Measurements from ENCODE around the gene MRGPRE.
"Not testable (repeated sequence)": the region's sequence is repeated elsewhere in the genome, so short reads cannot be mapped to it uniquely, and the experiment has no call there.

MRGPRE gene

DNA sequence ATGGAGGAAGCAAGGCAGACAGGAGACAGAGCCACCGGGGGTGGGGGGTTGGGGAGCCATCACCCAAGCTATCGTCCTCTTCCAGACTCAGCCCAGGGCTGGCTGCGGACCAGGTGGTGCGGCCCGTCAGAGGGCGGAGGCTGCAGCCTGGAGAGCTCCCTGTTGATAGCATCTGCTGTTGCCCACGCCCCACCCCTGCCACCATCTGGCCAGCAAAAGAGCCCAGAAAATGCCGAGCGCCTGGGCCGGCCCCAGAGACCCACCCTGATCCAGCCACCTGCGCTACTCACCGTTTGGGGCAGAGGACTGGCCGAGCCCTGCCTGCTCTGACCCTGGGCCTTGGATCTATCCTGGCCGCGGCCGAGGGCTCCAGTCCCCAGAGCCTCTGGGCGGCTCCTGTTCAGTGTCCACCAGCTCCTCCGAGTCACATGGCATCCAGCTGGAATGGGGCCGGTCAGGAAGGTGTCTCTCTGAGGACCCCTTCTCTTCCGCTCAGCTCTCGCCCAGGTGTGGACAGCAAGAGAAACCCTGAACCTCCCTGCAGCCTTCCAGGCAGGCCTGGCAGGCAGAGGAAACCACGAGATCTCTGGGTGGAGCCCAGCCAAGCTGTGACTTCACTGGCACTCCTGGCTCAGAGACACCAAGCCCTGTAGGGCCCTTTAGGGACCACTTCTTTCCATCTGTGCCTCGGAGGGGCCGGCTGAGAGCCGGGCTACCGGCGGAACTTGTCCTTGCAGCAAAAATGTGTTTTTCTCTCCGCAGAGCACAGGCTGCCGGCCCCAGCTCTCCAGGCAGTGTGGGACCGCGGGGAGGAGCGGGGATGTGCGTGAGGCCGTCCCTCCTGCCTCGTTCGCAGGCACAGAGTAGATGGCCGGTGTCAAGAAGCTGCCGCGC, at the start of gene MRGPRE:
Gene MRGPRE (minus strand): TSS at position 567 of the 894 bp plus-strand sequence. CDS start 3,618 bp downstream, outside the sequence.
- no peaks in the 10 kb centered on the region for H3K36me3 ChIP-seq (ENCODE audit: insufficient read depth, low read length)
- no peak within 1 kb of the TSS for H3K9ac ChIP-seq (ENCODE audit: low read depth, low read length)
- H3K4me1 ChIP-seq (ENCODE audit: insufficient read depth, low read length) = no peaks in the 10 kb centered on the region
- H3K9me3 ChIP-seq (ENCODE audit: control insufficient read depth, insufficient read depth, low read length) = no peaks in the 10 kb centered on the region

DNA sequence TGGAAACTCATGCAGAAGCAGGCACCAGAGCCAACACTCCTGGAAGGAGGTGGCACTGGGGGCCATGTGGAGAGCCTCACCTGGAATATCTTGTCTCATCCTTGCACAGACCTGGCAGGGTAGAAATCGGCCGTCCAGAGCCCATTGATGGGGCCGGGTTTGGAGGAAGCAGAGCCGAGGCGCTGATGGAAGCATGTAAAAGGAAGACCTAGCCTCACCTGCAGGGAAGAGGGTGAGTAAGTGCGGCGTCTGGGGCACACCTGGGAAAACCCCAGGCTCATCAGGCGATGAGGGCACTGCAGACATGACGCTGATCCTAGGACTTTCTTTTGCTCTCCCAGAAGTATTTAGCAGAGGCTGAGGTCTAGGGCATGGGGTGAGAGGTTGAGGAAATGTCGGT, 48.9 kb upstream of the MRGPRE start:
- not testable (repeated sequence) for H3K9ac ChIP-seq (ENCODE audit: low read depth, low read length); H3K4me1 ChIP-seq (ENCODE audit: insufficient read depth, low read length); H3K36me3 ChIP-seq (ENCODE audit: insufficient read depth, low read length); H3K9me3 ChIP-seq (ENCODE audit: control insufficient read depth, insufficient read depth, low read length)

DNA sequence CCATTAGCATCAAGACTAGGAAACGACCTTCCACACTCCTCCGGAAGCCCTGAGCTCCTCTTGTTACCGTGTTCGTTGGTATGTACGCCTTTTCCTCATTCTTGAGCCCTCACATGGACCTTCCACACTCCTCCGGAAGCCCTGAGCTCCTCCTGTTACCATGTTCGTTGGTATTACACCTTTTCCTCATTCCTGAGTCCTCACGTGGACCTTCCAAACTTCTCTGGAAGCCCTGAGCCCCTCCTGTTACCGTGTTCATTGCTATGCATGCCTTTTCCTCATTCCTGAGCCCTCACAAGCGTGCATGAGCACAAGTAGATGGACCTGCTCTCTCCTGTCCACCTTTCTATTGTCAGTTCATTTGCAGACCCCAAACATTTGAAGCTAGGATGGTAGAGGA, 48.4 kb upstream of the MRGPRE start:
- H3K4me1 ChIP-seq (ENCODE audit: insufficient read depth, low read length); H3K9me3 ChIP-seq (ENCODE audit: control insufficient read depth, insufficient read depth, low read length); H3K9ac ChIP-seq (ENCODE audit: low read depth, low read length); H3K36me3 ChIP-seq (ENCODE audit: insufficient read depth, low read length): not testable (repeated sequence)

GRCh38 chr11:3278922-3279321, 46.7 kb upstream of the MRGPRE start:
- not testable (repeated sequence) for H3K9me3 ChIP-seq (ENCODE audit: control insufficient read depth, insufficient read depth, low read length); H3K36me3 ChIP-seq (ENCODE audit: insufficient read depth, low read length); H3K9ac ChIP-seq (ENCODE audit: low read depth, low read length); H3K4me1 ChIP-seq (ENCODE audit: insufficient read depth, low read length)

GRCh38 chr11:3273629-3274028, 41.4 kb upstream of the MRGPRE start:
- not testable (repeated sequence) for H3K9ac ChIP-seq (ENCODE audit: low read depth, low read length); H3K9me3 ChIP-seq (ENCODE audit: control insufficient read depth, insufficient read depth, low read length); H3K36me3 ChIP-seq (ENCODE audit: insufficient read depth, low read length); H3K4me1 ChIP-seq (ENCODE audit: insufficient read depth, low read length)

GRCh38 chr11:3262548-3262947, 30.3 kb upstream of the MRGPRE start:
- not testable (repeated sequence) for H3K4me1 ChIP-seq (ENCODE audit: insufficient read depth, low read length); H3K9me3 ChIP-seq (ENCODE audit: control insufficient read depth, insufficient read depth, low read length)

GRCh38 chr11:3261831-3262230, 29.6 kb upstream of the MRGPRE start:
- not testable (repeated sequence) for H3K4me1 ChIP-seq (ENCODE audit: insufficient read depth, low read length); H3K9me3 ChIP-seq (ENCODE audit: control insufficient read depth, insufficient read depth, low read length); H3K36me3 ChIP-seq (ENCODE audit: insufficient read depth, low read length); H3K9ac ChIP-seq (ENCODE audit: low read depth, low read length)

More at GRCh38 chr11:3262548-3262947, 30.3 kb upstream of the MRGPRE start:
- H3K9ac ChIP-seq (ENCODE audit: low read depth, low read length); H3K36me3 ChIP-seq (ENCODE audit: insufficient read depth, low read length): not testable (repeated sequence)

GRCh38 chr11:3257509-3257908, 25.3 kb upstream of the MRGPRE start:
- H3K9me3 ChIP-seq (ENCODE audit: control insufficient read depth, insufficient read depth, low read length); H3K4me1 ChIP-seq (ENCODE audit: insufficient read depth, low read length); H3K9ac ChIP-seq (ENCODE audit: low read depth, low read length); H3K36me3 ChIP-seq (ENCODE audit: insufficient read depth, low read length): not testable (repeated sequence)

DNA sequence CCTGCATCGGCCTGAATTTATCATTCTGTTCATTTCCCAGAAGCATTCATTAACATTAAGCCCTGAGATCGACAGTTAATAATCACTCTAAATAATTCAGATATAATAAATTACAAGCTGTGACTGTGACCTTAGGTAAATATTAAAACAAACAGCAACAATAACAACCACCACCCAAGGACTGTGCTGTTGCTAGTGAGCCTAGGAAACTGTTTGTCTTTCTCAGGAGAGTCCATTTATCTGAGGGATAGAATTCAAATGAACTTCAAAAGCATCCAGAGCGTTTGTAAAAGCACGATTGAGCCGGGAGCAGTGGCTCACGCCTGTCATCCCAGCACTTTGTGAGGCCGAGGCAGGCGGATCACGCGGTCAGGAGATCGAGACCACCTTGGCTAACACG, 23.0 kb upstream of the MRGPRE start:
- not testable (repeated sequence) for H3K9ac ChIP-seq (ENCODE audit: low read depth, low read length); H3K4me1 ChIP-seq (ENCODE audit: insufficient read depth, low read length); H3K36me3 ChIP-seq (ENCODE audit: insufficient read depth, low read length); H3K9me3 ChIP-seq (ENCODE audit: control insufficient read depth, insufficient read depth, low read length)

DNA sequence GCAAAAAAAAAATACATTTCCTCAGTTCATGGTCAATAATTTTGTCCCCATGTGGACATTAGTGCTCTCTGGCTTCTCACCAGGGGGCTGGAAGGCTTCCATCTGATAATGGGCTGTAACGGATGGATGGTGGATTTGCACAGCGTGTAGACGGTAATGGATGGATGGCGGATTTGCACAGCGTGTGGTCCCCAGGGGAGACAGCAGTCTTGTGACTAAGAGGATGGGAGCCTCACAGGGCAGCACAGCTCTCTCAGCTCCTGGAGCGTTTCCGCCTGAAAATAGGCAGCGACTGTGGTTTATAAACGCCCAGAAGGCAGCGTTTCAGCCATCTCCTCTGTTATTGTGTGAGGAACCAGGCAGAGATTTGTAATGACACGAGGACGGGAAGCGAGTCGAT, 22.6 kb upstream of the MRGPRE start:
- not testable (repeated sequence) for H3K36me3 ChIP-seq (ENCODE audit: insufficient read depth, low read length); H3K9ac ChIP-seq (ENCODE audit: low read depth, low read length); H3K9me3 ChIP-seq (ENCODE audit: control insufficient read depth, insufficient read depth, low read length); H3K4me1 ChIP-seq (ENCODE audit: insufficient read depth, low read length)

GRCh38 chr11:3245071-3245470, 12.9 kb upstream of the MRGPRE start:
- H3K4me1 ChIP-seq (ENCODE audit: insufficient read depth, low read length) = no peaks in the 10 kb centered on the region
- H3K9me3 ChIP-seq (ENCODE audit: control insufficient read depth, insufficient read depth, low read length) = peaks cover 16% of the 10 kb centered on the region; the same call in 1 of the 2 replicates
- no peak overlapping the region for H3K9ac ChIP-seq (ENCODE audit: low read depth, low read length)
- no peaks in the 10 kb centered on the region for H3K36me3 ChIP-seq (ENCODE audit: insufficient read depth, low read length)

GRCh38 chr11:3243880-3244279, 11.7 kb upstream of the MRGPRE start:
- Histone ChIP-seq H3K36me3 (ENCODE audit: insufficient read depth, low read length) (no peaks in the 10 kb centered on the region), H3K9me3 (ENCODE audit: control insufficient read depth, insufficient read depth, low read length) (peaks cover 16% of the 10 kb centered on the region; the same call in 1 of the 2 replicates), H3K9ac (ENCODE audit: low read depth, low read length) (no peak overlapping the region), H3K4me1 (ENCODE audit: insufficient read depth, low read length) (no peaks in the 10 kb centered on the region)

- Histone ChIP-seq H3K36me3 (ENCODE audit: insufficient read depth, low read length) (no peaks in the 10 kb centered on the region), H3K9me3 (ENCODE audit: control insufficient read depth, insufficient read depth, low read length) (peaks cover 2% of the 10 kb centered on the region), H3K9ac (ENCODE audit: low read depth, low read length) (no peak overlapping the region), H3K4me1 (ENCODE audit: insufficient read depth, low read length) (no peaks in the 10 kb centered on the region)
Measured at GRCh38 chr11:3237119-3237518, 4.9 kb upstream of the MRGPRE start.

GRCh38 chr11:3234846-3235245, 2.6 kb upstream of the MRGPRE start:
- no peaks in the 10 kb centered on the region for H3K36me3 ChIP-seq (ENCODE audit: insufficient read depth, low read length)
- no peak overlapping the region for H3K9ac ChIP-seq (ENCODE audit: low read depth, low read length)
- H3K9me3 ChIP-seq (ENCODE audit: control insufficient read depth, insufficient read depth, low read length) = no peaks in the 10 kb centered on the region; the same call in 1 of the 2 replicates
- H3K4me1 ChIP-seq (ENCODE audit: insufficient read depth, low read length) = no peaks in the 10 kb centered on the region

DNA sequence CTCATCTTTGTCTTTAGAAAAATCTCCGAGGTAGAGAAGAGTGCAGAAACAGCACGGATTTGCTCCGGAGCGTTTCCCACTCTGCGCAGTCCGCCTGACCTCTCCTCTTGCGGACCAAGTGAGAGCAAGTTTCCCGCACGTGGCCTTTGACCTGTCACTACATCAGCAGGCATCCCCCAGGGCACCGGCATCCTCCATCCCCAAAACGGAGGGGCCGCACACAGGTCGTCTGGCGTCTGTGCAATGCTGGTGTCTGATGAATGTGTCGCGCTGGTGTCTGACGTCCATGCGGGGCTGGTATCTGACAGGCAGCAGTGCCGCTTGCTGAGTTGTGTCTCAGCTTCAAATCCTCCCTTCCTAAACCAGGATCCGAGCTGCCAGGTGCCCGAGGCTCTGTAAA, 739 bp upstream of the MRGPRE start:
- H3K9me3 ChIP-seq (ENCODE audit: control insufficient read depth, insufficient read depth, low read length) = no peaks in the 10 kb centered on the region
- no peak overlapping the region for H3K9ac ChIP-seq (ENCODE audit: low read depth, low read length)
- no peaks in the 10 kb centered on the region for H3K36me3 ChIP-seq (ENCODE audit: insufficient read depth, low read length)
- H3K4me1 ChIP-seq (ENCODE audit: insufficient read depth, low read length) = no peaks in the 10 kb centered on the region

GRCh38 chr11:3231550-3231850, 717 bp downstream of the MRGPRE start:
- no peak overlapping the region for H3K9ac ChIP-seq (ENCODE audit: low read depth, low read length)
- no peaks in the 10 kb centered on the region for H3K9me3 ChIP-seq (ENCODE audit: control insufficient read depth, insufficient read depth, low read length)
- H3K36me3 ChIP-seq (ENCODE audit: insufficient read depth, low read length) = no peaks in the 10 kb centered on the region
- no peaks in the 10 kb centered on the region for H3K4me1 ChIP-seq (ENCODE audit: insufficient read depth, low read length)
